ENCODE measurements around the gene MCM10.
A peak's percentile ranks its signal among the peaks of the same experiment; 100 is the strongest.
"Not testable (repeated sequence)": the region's sequence is repeated elsewhere in the genome, so short reads cannot be mapped to it uniquely, and the experiment has no call there.

Gene MCM10

DNA sequence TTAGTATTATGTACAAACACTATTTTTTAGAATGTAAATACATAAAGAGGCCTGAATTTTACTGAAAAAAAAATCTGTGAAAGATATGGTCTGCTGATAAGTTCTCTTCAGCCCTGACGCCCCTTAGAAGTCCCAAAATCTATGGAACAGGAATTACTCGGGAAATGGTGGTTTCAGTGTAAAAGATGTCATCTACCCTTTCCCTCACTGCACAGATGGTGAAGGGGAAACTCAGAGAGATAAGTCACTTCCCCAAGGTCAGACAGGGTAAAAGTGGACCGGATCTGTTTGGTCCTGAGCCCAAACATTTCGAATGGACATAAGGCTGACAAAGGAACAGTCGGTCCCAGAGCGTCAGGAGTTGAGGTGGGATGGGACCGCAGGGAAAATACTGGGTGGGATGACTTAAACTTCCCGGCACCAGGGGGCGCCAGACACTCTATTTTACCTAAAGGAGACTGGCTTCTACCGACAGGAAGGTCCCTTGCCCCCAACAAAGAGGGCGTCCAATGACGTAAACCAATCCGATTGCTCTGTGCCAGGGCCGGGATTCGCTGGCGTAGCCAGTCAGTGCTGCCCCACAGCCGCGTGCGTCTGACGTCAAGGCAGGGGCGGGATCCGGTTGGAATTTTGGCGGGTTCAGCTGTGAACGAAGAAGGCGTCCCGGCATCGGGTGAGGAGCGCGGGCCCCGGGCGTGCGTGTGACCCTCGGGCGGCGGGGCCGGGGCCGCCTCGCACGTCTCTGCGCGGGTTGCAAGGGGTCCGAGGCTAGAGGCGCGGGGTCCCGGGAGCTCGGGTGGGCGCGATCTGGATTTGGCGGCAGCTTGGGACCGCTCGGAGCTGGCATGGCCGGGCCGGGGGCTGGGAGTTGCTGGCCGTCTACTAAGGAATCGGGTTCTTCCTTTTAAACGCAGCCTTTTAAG lies at the start of gene MCM10:
Gene MCM10 (plus strand): TSS at position 625 of the 923 bp plus-strand sequence. CDS start 2,645 bp downstream, outside the sequence.
- peak; percentile 97 for DNase-seq (ENCODE audit: low read depth, low spot score)

DNA sequence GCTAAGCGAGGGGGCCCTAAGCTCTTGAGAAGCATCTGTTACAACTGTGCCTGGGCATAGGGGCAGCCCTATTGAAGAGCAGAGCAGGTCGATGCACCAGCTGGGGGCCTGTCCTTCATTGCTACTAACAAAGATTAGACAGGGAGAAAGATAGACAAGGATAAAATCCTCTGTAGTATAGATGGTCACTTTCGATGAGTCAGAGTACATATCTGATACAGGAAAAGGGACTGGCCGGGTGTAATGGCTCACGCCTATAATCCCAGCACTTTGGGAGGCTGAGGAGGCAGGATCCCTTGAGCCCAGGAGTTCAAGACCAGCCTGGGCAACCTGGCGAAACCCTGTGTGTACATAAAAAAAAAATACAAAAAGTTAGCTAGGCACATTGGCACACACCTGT lies 47.8 kb upstream of the MCM10 start:
- no peak for DNase-seq (ENCODE audit: low read depth, low spot score)

DNA sequence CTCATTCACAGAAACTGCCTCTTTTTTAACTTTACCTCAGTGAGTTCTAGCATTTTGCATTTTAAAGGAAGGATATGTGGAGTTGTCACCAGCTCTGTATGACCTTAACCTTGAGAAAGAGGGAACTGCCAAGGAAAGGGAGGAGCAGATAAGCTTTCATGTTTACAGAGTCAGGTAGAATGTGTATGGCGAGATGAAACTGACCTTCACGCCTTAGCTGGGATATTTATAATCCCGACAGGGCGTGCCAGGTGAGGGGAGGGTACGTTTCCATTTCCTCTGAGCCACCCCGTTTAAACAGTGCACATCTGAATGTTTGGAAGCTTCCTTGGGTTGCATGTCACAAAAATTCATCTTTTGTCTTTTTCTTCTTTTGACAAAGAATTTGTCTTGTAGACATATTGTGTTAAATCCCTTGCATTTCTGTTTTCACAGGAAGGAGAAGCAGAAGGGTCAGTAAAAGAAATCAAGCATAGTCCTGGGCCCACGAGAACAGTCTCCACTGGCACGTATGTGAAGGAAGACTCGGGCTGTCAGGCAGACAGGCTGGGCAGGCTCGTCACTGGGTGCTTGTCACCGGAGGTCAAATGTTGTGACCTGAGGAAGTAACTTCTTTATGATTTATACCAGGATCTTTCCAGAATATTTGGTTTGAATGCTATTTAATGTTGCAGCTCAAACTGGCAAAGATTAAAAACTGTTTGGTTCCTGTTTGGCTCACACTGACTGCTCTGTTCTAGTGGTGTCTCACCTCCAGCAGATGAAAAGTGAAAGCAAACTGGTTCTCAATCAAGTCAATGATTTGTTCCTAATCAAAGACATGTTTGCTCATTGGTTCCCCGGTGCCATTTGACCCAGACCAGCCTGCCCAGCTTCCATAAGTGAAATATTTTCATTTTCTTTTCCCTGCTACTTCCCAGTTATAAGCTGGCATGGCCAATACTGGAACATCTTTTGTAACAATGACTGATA lies 45.2 kb upstream of the MCM10 start:
- DNase-seq (ENCODE audit: low read depth, low spot score) = no peak

DNA sequence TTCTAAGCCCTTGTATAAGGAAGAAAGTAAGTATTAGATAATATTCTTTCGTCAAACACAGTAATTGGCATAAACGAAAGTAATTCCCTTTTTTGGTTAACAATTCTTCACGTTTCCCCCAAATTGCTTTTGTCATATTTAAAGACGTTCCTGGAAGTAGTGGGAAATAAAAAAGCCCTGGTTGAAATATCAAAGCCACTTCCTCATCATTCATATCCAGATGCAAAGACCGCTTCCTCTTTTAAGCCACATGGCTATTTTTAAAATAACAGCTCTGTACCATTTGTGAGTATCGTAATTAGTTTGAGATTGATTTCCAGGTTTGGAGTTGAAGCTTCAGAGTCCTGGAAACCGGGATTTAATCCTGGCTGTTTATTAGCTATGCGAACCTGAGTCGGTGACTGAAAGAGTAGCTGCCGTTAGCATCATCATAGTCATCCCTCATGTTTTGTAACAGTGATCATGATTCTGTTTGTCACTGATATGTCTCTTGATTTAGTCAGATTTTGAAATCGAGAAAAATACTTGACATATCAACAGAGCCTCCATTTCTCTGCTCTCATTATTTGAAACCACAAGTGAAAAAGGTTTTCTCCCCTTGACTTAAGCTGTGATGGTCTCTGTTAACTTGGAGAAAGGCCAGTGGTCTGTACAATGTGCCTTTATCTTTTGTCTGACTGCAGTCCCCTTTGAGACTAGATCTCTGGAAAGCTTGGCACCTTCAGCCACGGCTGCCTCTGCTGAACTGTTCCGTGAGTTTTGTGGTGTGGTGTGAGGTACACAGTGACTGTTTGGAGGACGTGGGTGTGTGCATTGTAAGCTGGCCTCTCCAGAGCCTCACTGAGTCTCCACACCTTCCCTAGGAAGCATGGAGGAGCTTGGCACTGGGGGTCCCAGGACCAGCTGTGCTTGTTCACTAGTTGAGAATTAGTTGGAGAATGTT lies 43.2 kb upstream of the MCM10 start:
- no peak for DNase-seq (ENCODE audit: low read depth, low spot score)

DNA sequence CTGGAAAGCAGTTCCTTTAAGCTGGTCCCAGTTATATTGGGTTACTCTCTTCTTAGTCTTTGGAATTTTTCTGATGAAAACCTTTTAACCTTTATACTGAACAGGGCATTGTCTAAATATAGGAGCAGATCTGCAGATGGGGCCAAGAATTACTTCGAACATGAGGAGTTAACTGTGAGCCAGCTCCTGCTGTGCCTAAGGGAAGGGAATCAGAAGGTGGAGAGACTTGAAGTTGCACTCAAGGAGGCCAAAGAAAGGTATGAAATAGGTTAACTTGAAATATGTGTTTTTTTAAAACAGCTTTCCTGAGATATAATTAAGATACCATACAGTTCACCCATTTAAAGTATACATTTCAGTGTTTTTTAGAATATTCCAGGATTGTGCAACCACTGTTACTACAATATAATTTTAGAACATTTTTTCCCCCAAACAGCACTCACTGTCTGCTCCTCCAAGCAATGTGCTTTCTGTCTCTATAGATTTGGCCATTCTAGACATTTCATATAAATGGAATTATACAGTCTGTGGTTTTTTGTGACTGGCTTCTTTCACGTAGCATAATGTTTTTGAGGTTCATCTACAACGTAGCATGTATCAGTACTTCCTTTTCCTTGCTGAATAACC lies 42.5 kb upstream of the MCM10 start:
- DNase-seq (ENCODE audit: low read depth, low spot score) = no peak

DNA sequence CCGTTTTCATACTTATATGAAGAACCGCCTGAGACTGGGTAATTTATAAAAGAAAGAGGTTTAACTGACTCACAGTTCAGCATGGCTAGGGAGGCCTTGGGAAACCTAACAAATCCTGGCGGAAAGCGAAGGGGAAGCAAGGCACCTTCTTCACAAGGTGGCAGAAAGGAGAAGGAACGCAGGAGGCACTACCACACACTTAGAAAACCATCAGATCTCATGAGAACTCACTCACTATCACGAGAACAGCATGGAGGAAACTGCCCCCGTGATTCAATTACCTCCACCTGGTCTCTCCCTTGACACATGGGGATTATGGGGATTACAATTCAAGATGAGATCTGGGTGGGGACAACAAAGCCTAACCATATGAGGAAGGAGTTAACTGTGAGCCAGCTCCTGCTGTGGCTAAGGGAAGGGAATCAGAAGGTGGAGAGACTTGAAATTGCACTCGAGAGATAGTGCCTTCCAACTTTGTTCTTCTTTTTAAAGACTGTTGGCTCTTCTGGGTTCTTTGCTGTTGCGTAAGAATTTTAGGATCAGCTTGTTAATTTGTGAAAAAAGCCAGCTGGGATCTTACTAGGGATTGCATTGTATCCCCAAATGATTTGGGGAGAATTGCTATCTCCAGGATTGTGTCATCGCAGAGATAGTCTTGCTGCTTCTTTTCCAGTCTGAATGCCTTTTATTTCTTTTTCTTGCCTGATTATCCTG lies 40.4 kb upstream of the MCM10 start:
- DNase-seq (ENCODE audit: low read depth, low spot score) = no peak

DNA sequence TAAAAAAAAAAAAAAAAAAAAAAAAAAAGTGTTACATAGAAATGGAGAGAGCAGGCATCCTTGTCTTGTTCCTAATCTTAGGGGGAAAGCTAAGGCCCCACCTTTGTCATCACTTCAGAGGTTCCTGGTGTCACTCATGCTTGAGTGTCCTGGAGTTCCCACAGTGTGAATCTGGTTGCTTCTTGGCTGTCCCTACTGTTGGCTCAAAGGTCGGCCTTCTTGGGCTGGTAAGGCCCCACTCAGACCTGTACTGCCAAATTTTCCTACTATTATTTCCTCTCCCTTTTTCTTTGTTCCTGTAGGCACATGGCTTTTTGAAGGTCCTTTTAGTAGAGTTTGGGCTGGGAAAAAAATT lies 39.9 kb upstream of the MCM10 start:
- DNase-seq (ENCODE audit: low read depth, low spot score) = no peak

DNA sequence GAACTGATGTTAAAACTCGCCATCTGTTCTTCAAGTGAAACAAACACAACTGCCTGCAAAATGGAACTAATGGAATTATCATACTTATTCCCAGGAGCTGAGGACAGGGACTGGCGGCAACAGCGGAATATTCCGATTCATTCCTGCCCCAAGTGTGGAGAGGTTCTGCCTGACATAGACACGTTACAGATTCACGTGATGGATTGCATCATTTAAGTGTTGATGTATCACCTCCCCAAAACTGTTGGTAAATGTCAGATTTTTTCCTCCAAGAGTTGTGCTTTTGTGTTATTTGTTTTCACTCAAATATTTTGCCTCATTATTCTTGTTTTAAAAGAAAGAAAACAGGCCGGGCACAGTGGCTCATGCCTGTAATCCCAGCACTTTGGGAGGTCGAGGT lies 24.7 kb upstream of the MCM10 start:
- DNase-seq (ENCODE audit: low read depth, low spot score) = no peak

DNA sequence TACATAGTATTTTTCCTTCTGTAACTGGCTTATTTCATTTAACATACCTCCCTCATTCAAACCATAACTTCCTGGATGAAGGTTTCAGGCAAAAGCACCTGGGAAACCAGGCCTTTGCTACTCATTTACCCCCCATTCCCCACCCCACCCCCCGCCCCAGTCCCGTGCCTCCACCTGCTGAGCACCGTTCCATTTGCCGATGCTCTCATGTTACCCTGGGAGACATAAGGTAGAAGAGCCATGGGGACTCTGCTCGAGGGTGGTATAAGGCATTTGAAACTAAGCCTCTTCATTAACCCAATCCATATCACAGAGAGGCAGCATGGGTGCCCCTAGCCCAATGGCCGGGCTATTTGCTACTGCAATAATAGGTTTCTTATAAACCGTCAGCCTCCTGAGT lies 22.2 kb upstream of the MCM10 start:
- no peak for DNase-seq (ENCODE audit: low read depth, low spot score)

DNA sequence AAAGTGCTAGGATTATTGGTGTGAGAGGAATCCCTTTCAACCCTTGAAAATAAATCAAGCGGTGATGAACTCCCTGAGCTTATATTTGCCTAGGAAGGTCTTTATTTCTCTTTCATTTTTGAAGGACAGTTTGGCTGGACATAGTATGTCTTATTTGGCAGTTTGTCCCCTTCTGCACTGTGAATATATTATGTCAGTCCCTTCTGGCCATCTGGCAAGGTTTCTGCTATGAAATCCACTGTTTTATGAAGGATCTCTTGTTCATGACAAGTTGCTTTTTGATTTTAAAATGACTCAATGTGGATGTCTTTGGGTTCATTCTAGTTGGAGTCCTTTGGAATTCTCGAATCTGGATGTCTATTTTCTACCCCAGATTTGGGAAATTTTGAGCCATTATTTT lies 21.7 kb upstream of the MCM10 start:
- DNase-seq (ENCODE audit: low read depth, low spot score) = no peak

DNA sequence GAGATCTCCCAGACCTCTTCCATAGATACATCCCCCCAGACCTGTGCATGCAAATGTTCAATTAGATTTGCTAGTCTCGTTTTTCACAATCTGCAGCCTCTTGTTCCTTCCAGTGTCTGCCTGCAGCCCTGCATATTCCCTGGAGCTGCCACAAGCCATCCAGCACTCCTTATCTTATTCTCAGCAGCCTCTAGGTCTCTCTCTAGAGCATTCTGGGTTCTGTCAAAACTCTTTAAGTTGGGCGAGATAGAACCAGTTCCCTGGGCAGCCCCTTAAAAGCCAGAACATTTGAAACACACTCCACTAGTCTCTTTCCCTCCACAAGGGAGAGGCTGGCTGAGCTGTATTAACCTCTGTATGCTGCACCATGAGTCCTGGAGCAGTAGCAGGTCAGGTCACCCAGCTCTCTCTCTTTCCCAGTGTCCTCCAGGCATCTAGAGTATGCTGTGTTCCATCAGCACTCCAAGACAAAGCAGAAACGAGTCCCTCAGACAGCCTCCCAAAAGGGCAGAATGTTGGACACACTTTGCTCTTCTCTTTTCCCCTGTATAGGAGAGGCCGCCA lies 20.6 kb upstream of the MCM10 start:
- DNase-seq (ENCODE audit: low read depth, low spot score) = no peak

DNA sequence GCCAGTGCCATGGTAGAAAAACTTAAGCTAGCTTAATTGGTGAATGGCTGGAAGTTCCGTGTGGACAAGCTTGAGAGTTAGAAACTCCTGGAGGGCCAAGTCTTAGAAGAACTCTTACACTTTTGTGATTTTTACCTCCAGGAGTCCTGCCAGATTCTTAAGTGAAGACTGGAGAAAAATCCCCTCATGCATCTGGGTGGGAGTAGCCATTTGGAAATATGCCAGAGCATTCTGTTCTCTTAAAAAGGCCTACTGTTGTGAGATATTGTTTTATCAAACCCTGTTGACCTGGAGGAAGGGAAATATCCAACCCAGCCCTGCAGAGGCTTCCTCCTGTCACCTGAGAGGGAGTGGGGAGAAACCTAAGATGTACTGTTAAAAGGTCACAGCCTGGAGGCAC lies 17.6 kb upstream of the MCM10 start:
- no peak for DNase-seq (ENCODE audit: low read depth, low spot score)

DNA sequence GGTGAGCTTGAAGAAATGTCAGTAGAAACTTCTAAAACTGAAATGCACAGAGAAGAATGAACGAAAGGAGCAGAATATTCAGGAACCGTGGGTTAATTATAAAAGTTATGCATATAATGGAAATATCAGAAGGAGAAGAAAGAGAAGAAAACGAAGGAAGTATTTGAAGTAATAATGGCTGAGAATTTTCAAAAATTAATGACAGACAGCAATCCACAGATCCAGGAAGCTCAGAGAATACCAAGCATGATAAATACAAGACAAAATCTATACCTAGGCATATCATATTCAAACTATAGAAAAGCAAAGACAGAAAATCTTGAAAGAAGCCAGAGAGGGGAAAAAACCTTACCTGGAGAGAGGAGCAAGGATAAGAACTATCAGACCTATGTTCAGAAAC lies 16.5 kb upstream of the MCM10 start:
- DNase-seq (ENCODE audit: low read depth, low spot score) = no peak

DNA sequence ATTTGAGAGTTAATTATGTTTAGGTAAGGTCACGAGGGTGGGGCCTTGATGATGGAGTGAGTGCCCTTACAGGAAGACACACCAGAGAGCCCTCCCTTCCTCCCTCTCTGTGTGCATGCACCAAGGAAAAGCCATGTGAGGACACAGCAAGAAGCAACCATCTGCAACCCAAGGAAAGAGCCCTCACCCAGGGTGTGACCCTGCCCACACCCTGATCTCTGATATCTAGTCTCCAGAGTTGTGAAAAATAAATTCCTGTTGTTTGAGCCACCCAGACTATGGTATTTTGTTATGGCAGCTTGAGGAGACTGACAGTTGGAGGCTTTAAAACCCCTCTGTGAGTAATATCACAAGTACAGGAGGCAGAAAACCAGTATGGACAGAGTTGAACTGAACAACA lies 15.0 kb upstream of the MCM10 start:
- DNase-seq (ENCODE audit: low read depth, low spot score) = no peak

DNA sequence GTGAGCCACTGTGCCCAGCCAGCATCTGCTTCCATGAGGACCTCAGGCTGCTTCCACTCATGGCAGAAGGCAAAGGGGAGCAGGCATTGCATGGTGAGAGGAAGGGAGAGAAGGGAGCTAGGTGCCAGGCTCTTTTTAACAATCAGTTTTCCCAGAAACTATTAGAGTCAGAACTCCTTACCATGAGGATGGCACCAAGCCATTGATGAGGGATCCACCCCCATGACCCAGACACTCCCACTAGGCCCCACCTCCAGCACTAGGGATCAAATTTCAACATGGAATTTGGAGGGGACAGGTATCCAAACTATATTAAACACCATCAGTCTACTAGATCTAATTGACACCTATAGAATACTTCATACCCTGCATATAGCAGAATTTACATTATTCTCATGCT lies 14.2 kb upstream of the MCM10 start:
- DNase-seq (ENCODE audit: low read depth, low spot score) = no peak

DNA sequence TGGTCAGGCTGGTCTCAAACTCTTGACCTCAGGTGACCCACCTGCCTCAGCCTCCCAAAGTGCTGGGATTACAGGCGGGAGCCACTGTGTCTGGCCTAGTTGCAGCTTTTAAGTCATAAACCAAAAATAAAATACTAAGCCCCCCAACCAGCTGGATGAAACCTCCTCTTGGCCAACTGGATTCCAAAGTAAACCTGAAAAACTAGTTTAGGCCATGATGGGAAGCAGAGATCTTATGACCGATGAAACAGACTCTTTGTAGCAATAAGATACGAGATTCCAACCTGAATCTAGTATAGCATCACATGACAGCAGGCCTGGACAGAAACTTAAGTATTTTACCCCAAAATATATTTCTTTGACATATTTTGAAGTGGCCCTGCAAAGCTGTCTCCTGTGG lies 9.1 kb upstream of the MCM10 start:
- no peak for DNase-seq (ENCODE audit: low read depth, low spot score)

DNA sequence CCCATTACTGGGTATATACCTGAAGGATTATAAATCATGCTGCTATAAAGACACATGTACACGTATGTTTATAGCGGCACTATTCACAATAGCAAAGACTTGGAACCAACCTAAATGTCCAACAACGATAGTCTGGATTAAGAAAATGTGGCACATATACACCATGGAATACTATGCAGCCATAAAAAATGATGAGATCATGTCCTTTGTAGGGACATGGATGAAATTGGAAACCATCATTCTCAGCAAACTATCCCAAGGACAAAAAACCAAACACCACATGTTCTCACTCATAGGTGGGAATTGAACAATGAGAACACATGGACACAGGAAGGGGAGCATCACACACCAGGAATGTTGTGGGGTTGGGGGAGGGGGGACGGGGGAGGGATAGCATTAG lies 5.5 kb upstream of the MCM10 start:
- not testable (repeated sequence) for DNase-seq (ENCODE audit: low read depth, low spot score)

DNA sequence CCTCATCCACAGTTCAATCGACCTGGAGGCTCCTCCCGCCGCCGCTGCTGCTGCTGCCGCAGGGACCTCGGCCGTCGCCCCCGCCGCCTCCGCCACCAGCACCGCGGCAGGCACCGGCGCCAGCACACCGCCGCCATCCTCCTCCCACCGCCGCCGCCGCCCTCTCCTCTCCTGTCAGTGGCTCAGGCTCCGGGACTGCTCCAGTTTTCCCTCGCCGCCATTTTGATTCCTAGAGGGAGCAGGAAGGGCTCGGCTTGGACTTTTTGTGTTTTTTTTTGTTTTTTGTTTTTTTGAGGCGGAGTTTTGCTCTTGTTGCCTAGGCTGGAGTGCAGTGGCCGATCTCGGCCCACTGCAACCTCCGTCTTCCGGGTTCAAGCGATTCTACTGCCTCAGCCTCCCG lies 3.0 kb upstream of the MCM10 start:
- no peak for DNase-seq (ENCODE audit: low read depth, low spot score)

DNA sequence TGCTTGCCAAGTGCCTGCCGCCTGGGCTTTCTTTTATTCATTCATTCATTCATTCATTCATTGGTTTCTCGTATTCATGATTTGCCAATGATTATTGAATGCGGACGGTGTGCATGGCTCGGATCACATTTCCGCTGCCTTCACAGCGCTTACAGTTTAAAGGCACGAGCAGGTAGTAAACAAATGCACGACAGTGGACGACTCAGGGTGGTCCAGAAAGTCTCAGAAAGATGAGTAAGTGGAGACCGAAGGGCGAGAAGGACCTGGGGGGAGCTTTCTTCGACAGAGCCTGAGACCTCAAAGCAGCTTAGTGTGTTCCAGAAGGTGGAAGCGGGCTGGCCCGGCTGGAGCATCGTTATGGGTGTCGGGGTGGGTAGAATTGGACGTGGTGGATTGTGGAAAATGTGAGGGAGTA lies 506 bp downstream of the MCM10 start:
- DNase-seq (ENCODE audit: low read depth, low spot score) = no peak

DNA sequence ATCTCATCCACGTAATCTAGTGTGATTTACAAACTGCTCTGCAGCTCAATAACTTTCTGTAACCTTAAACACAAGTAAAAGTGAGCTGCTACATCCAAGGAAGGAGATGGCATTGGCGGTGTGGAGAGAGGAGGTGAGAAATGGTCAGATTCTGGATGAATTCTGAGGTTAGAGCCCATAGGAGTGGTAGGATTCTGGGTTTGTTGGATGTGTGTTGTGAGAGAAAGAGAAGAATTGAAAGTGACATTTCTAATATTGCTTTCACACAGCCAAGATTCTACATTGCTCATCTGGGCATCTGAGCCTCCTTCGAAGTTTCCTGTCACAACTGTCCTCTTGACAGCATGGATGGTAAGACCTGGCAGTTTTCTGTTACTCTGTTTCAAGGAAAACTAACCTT lies 2.5 kb downstream of the MCM10 start:
- no peak for DNase-seq (ENCODE audit: low read depth, low spot score)
